C4-2B (cell line): ENCODE data around the gene NTNG2.

Experiments used
- CTCF ChIP-seq: fragments of 450-650 bp; conservative IDR thresholded peaks from 2 replicates; pipeline ENCODE4 v1.5.1; 2017; ENCODE audit warnings: mild to moderate bottlenecking
- ZFX ChIP-seq: fragments of 450-650 bp; IDR thresholded peaks from 2 replicates; pipeline ENCODE4 v1.6.1; 2017

- TF ChIP-seq CTCF, result peak; percentile 98
- no peak for TF ChIP-seq ZFX
Measured at GRCh38 chr9:132268725-132269352, 107.0 kb downstream of the NTNG2 start.
